ENCODE data around the gene CCDC34. TPM values are rescaled to one million over a fixed set of nuclear protein-coding genes. Genes with fewer than 3 reads are reported as not detected.

CCDC34 gene
- total and polyA plus RNA-seq, 2 of the 4 experiments (the other 2 are of a cell fraction): 2.5 to 4.5 TPM

DNA sequence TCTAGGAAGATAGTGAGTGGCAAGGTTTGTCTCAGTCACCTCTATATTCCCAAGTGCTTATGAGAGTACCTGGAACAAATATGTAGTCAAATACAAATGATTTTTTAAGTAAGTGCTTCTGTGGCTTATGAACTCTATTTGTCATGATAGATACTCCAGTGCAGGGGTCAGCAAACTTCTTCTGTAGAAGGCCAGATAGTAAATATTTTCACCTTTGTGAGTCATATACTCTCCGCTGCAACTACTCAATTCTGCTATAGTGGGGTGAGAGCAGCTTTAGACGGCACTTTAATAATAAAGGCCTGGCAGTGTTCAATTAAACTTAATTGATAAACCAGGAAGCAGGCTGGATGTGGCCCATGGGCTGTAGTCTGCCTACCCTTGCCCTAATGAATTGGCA lies 12.4 kb upstream of the CCDC34 start:
- Histone ChIP-seq H3K27ac (ENCODE audit: insufficient read depth, low read length) (no peak overlapping the region), H2AFZ (replicated peaks; ENCODE audit: low read length, poor library complexity) (no peak overlapping the region), H3K56ac (ENCODE audit: extremely low read depth, insufficient read depth, low read length) (no peak overlapping the region), H4K8ac (ENCODE audit: low read depth in 2 of 2, low read length in 2 of 2) (no peak overlapping the region), H3K18ac (ENCODE audit: low read depth, low read length) (no peak overlapping the region), H2BK15ac (ENCODE audit: low read depth, low read length) (no peak overlapping the region), H3K9me1 (ENCODE audit: insufficient read depth, low read length) (no peaks in the 10 kb centered on the region), H3K4ac (ENCODE audit: low read depth, low read length) (no peak overlapping the region), H2AK5ac (ENCODE audit: low read depth, low read length) (no peak overlapping the region), H4K20me1 (ENCODE audit: insufficient read depth, low read length) (no peaks in the 10 kb centered on the region), H2BK5ac (ENCODE audit: low read depth, low read length, poor library complexity, severe bottlenecking) (no peak overlapping the region), H3K9ac (ENCODE audit: low read depth, low read length) (no peak overlapping the region), H3K4me1 (ENCODE audit: control insufficient read depth, insufficient read depth, low read length) (no peaks in the 10 kb centered on the region), H3K9me3 (ENCODE audit: control insufficient read depth, insufficient read depth, low read length) (no peaks in the 10 kb centered on the region), H3K4me2 (ENCODE audit: low read depth, low read length) (no peak overlapping the region), H4K91ac (ENCODE audit: insufficient read depth, low read depth, low read length) (no peak overlapping the region), H4K5ac (ENCODE audit: low read depth, low read length) (no peak overlapping the region), H3K23ac (ENCODE audit: low read depth, low read length) (no peak overlapping the region), H2AK9ac (replicated peaks; ENCODE audit: low read depth, low read length, poor library complexity) (no peak overlapping the region), H3K79me1 (ENCODE audit: low read depth in 1 of 2, low read length in 2 of 2) (no peaks in the 10 kb centered on the region), H3K4me3 (ENCODE audit: insufficient read depth, low read depth, low read length) (no peak overlapping the region), H3K14ac (replicated peaks; ENCODE audit: low read depth, low read length) (no peak overlapping the region), H2BK120ac (ENCODE audit: low read depth, low read length) (no peak overlapping the region), H3K27me3 (ENCODE audit: control insufficient read depth, insufficient read depth, low read length) (no peaks in the 10 kb centered on the region), H3K36me3 (ENCODE audit: control insufficient read depth, insufficient read depth, low read length) (0 out of 2 replicates have a peak, but pooled peaks cover 1% of the 10 kb centered on the region), H2BK20ac (ENCODE audit: low read depth, low read length) (no peak overlapping the region)
- CTCF ChIA-PET: interaction anchor here (0.6 kb wide), 1 partner anchor 44 kb away, joined by 3 read pairs; no protein-coding TSS in a partner anchor
- BruUV-seq (replicated peaks): no TSS peak
- TF ChIP-seq SMC3 (IDR thresholded peaks at IDR 0.05; ENCODE audit: low read depth, low read length): no peak
- no peak for TF ChIP-seq MXI1 (IDR thresholded peaks at IDR 0.05; ENCODE audit: borderline replicate concordance, low read depth, low read length)
- no peak for TF ChIP-seq FOS (IDR thresholded peaks at IDR 0.05; ENCODE audit: low read depth, low read length)
- no peak for TF ChIP-seq POLR2A (IDR thresholded peaks at IDR 0.05; ENCODE audit: low read depth, low read length)
- TF ChIP-seq RAD21 (IDR thresholded peaks at IDR 0.05; ENCODE audit: low read length): no peak
- TF ChIP-seq, protein P1, sequence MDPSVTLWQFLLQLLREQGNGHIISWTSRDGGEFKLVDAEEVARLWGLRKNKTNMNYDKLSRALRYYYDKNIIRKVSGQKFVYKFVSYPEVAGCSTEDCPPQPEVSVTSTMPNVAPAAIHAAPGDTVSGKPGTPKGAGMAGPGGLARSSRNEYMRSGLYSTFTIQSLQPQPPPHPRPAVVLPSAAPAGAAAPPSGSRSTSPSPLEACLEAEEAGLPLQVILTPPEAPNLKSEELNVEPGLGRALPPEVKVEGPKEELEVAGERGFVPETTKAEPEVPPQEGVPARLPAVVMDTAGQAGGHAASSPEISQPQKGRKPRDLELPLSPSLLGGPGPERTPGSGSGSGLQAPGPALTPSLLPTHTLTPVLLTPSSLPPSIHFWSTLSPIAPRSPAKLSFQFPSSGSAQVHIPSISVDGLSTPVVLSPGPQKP (IDR thresholded peaks at IDR 0.05; ENCODE audit: borderline replicate concordance, low read depth, low read length): no peak
- no peak for TF ChIP-seq CTCF (conservative IDR thresholded peaks at IDR 0.05; ENCODE audit: low read depth, low read length)
- no peak for TF ChIP-seq BHLHE40 (IDR thresholded peaks at IDR 0.05; ENCODE audit: low read depth, low read length)
- TF ChIP-seq RCOR1 (IDR thresholded peaks at IDR 0.05; ENCODE audit: insufficient replicate concordance, low read length): no peak
- TF ChIP-seq, protein P2, sequence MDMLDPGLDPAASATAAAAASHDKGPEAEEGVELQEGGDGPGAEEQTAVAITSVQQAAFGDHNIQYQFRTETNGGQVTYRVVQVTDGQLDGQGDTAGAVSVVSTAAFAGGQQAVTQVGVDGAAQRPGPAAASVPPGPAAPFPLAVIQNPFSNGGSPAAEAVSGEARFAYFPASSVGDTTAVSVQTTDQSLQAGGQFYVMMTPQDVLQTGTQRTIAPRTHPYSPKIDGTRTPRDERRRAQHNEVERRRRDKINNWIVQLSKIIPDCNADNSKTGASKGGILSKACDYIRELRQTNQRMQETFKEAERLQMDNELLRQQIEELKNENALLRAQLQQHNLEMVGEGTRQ (IDR thresholded peaks at IDR 0.05; ENCODE audit: low read depth, low read length): no peak
- TF ChIP-seq RFX5 (IDR thresholded peaks at IDR 0.05; ENCODE audit: low read depth, low read length): no peak
- no peak for TF ChIP-seq MAZ (IDR thresholded peaks at IDR 0.05; ENCODE audit: borderline replicate concordance, low read depth, low read length)
- dilution Hi-C loops (cut with HindIII; ENCODE audit: low sequenced_read_pairs, unreplicated experiment) (no loop called here), intact Hi-C loops (cut with micrococcal nuclease) (no loop called here), in situ Hi-C loops (cut with MboI; ENCODE audit: low sequenced_read_pairs) (no loop called here)
- ATAC-seq (ENCODE audit: low read depth): no peak
- DNase-seq: no peak
- POLR2A ChIA-PET (ENCODE audit: unreplicated experiment): no interaction called here
- whole genome bisulfite sequencing, 2 experiments (ENCODE audit: extremely low coverage in 2 of 2, insufficient read length in 1 of 2): no CpG with 5 or more reads among the region's 2 CpGs

Measured in IMR-90 (cell line).